Activated naive CD4-positive, alpha-beta T cell treated with anti-CD3 and anti-CD28 coated beads, Interleukin-2, amount 50 U/mL, for 16 hours (primary cell): ENCODE results near the gene HTT-AS.

Experiments
- DNase-seq: peaks from one replicate; pipeline ENCODE4 v3.0.0-alpha.2; 2020

HTT-AS gene

GRCh38 chr4:3047464-3048286 lies 26.7 kb downstream of the HTT-AS start:
- DNase-seq, result peak; percentile 65

GRCh38 chr4:3046623-3047022 lies 27.7 kb downstream of the HTT-AS start:
- no peak for DNase-seq

GRCh38 chr4:3046162-3046561 lies 28.2 kb downstream of the HTT-AS start:
- no peak for DNase-seq

GRCh38 chr4:3044870-3045819 lies 29.2 kb downstream of the HTT-AS start:
- peak; percentile 33 for DNase-seq

- no peak for DNase-seq
Observed at GRCh38 chr4:3043282-3044020, 30.9 kb downstream of the HTT-AS start.

- no peak for DNase-seq
Observed at GRCh38 chr4:3042226-3042625, 32.1 kb downstream of the HTT-AS start.

GRCh38 chr4:3041192-3042142 lies 32.9 kb downstream of the HTT-AS start:
- DNase-seq, result peak; percentile 44

GRCh38 chr4:3040452-3041191 lies 33.7 kb downstream of the HTT-AS start:
- no peak for DNase-seq

- DNase-seq, result no peak
Observed at GRCh38 chr4:3039706-3040366, 34.5 kb downstream of the HTT-AS start.

- DNase-seq, result no peak
Observed at GRCh38 chr4:3037957-3038461, 36.3 kb downstream of the HTT-AS start.

- DNase-seq, result no peak
Observed at GRCh38 chr4:3036131-3036952, 38.0 kb downstream of the HTT-AS start.

GRCh38 chr4:3035674-3036073 lies 38.7 kb downstream of the HTT-AS start:
- DNase-seq, result no peak

- DNase-seq, result no peak
Observed at GRCh38 chr4:3035249-3035648, 39.1 kb downstream of the HTT-AS start.

- DNase-seq, result no peak
Observed at GRCh38 chr4:3034231-3034630, 40.1 kb downstream of the HTT-AS start.

GRCh38 chr4:3031357-3032082 lies 42.8 kb downstream of the HTT-AS start:
- DNase-seq, result no peak

- DNase-seq, result no peak
Observed at GRCh38 chr4:3030566-3031356, 43.6 kb downstream of the HTT-AS start.

- DNase-seq, result no peak
Observed at GRCh38 chr4:3029464-3029863, 44.9 kb downstream of the HTT-AS start.

GRCh38 chr4:3026540-3026939 lies 47.8 kb downstream of the HTT-AS start:
- DNase-seq, result no peak
